GM12878 (cell line): ENCODE data around the gene CALN1. TPM values are rescaled to one million over a fixed set of nuclear protein-coding genes. Genes with fewer than 3 reads are reported as not detected.

Experiments used
- ATAC-seq: fragments of 200-7000 bp; cut with Tn5 transposase; 3 replicates; pipeline ENCODE4 v1.9.1; 2020; ENCODE audit warnings: mild to moderate bottlenecking, moderate library complexity
- BruUV-seq: library from RNA; stranded (reverse); fragments of 400-500 nt; replicated peaks from 2 replicates; lab custom pipeline; 2021; lab: Mats Ljungman, UMichigan
- CTCF ChIA-PET: fragments of 300-600 bp; sonication (Branson Sonifier 250); formaldehyde crosslinking; extraction: SDS; loops from one replicate; lab custom pipeline; 2021; ENCODE audit warnings: inconsistent platforms; lab: Yijun Ruan, JAX
- POLR2A ChIA-PET: fragments of 350-600 bp; formaldehyde crosslinking; extraction: SDS; loops from one replicate; lab custom pipeline; 2021; ENCODE audit warnings: inconsistent platforms; lab: Charles Lee
- RAD21 ChIA-PET: fragments of 300-600 bp; sonication (Branson Sonifier 250); formaldehyde crosslinking; loops from one replicate; lab custom pipeline; 2023; ENCODE audit warnings: antibody characterized with exemption; ENCODE audit not compliant: unreplicated experiment; lab: Charles Lee
- SMC1A ChIA-PET: fragments of 300-600 bp; sonication (Branson Sonifier 250); formaldehyde crosslinking; loops from one replicate; lab custom pipeline; 2023; ENCODE audit not compliant: unreplicated experiment, uncharacterized antibody; lab: Charles Lee
- DNase-seq: peaks from one replicate; pipeline ENCODE4 v3.0.0-alpha.2; 2011; ENCODE audit warnings: low read depth, low spot score
- FAIRE-seq: peaks from 3 replicates; lab custom pipeline; 2011; peaks lifted over from hg19 to GRCh38; lab: Jason Lieb, UNC
- H2AFZ ChIP-seq: 2 replicates; pipeline ENCODE4 v1.6.0; 2011; ENCODE audit warnings: low read depth, low read length, control low read depth; ENCODE audit not compliant: control insufficient read depth
- H3K27ac ChIP-seq: 2 replicates; pipeline ENCODE4 v1.5.1; 2011; ENCODE audit warnings: control low read depth; ENCODE audit not compliant: control insufficient read depth, insufficient read depth
- H3K27me3 ChIP-seq, 2 experiments: replicated peaks in 1 of 2; 2 replicates each; pipeline versions ENCODE4 v1.6.0 to v1.6.1; 2011; ENCODE audit warnings: low read length in 1 of 2; ENCODE audit not compliant: control insufficient read depth in 2 of 2, insufficient read depth in 2 of 2
- H3K36me3 ChIP-seq, 2 experiments: 2 replicates each; pipeline ENCODE4 v1.5.1; 2011; ENCODE audit warnings: low read length in 1 of 2; ENCODE audit not compliant: control insufficient read depth in 2 of 2, insufficient read depth in 2 of 2
- H3K4me1 ChIP-seq: 2 replicates; pipeline ENCODE4 v1.6.1; 2011; ENCODE audit warnings: mild to moderate bottlenecking, low read length, moderate library complexity, mixed read lengths; ENCODE audit not compliant: control insufficient read depth, insufficient read depth
- H3K4me2 ChIP-seq: 2 replicates; pipeline ENCODE4 v1.6.0; 2011; ENCODE audit warnings: control low read depth; ENCODE audit not compliant: control insufficient read depth, insufficient read depth
- H3K4me3 ChIP-seq: fragments of 200-600 bp; sonication (generic); 2 replicates; pipeline ENCODE4 v1.5.1; 2016
- H3K79me2 ChIP-seq: 2 replicates; pipeline ENCODE4 v1.6.0; 2011; ENCODE audit warnings: low read length; ENCODE audit not compliant: control insufficient read depth, insufficient read depth
- H3K9ac ChIP-seq: 2 replicates; pipeline ENCODE4 v1.8.0; 2011; ENCODE audit warnings: low read length, control low read depth, mixed read lengths; ENCODE audit not compliant: control insufficient read depth, insufficient read depth
- H3K9me3 ChIP-seq: replicated peaks from 3 replicates; pipeline ENCODE4 v1.5.1; 2011; ENCODE audit warnings: mild to moderate bottlenecking, low read length; ENCODE audit not compliant: control insufficient read depth, insufficient read depth
- H4K20me1 ChIP-seq: 2 replicates; pipeline ENCODE4 v1.6.0; 2011; ENCODE audit not compliant: control insufficient read depth, insufficient read depth
- KDM1A ChIP-seq: fragments of 200-600 bp; sonication (generic); IDR thresholded peaks from 2 replicates; pipeline ENCODE4 v1.6.1; 2016; ENCODE audit warnings: borderline replicate concordance
- NFIC ChIP-seq: IDR thresholded peaks from 2 replicates; pipeline ENCODE4 v1.6.1; 2012; ENCODE audit warnings: low read depth, mild to moderate bottlenecking, inconsistent platforms, low read length, moderate library complexity
- POLR2AphosphoS5 ChIP-seq: IDR thresholded peaks from 2 replicates; pipeline ENCODE4 v1.6.1; 2011; ENCODE audit warnings: mild to moderate bottlenecking, low read length, inconsistent platforms
- RCOR1 ChIP-seq: conservative IDR thresholded peaks from 2 replicates; pipeline ENCODE4 v1.6.1; 2012; ENCODE audit warnings: low read depth, low read length, improper control_type of control experiment
- SMAD1 ChIP-seq: fragments of 450-650 bp; IDR thresholded peaks from 2 replicates; pipeline ENCODE4 v1.6.1; 2018; ENCODE audit warnings: mild to moderate bottlenecking, low read depth; ENCODE audit not compliant: partially characterized antibody
- SRF ChIP-seq, 2 experiments: IDR thresholded peaks; 2 replicates each; pipeline ENCODE4 v1.6.1; 2011; ENCODE audit warnings: low read depth in 2 of 2, low read length in 2 of 2, mild to moderate bottlenecking in 1 of 2, moderate library complexity in 1 of 2
- STAT1 ChIP-seq: fragments of 450-650 bp; conservative IDR thresholded peaks from 2 replicates; pipeline ENCODE4 v1.6.1; 2014; ENCODE audit warnings: antibody characterized with exemption, mild to moderate bottlenecking
- WGBS: methylation state at CpG from one replicate; pipeline ENCODE4 v1.1.6; 2016; ENCODE audit warnings: low lambda C conversion rate; ENCODE audit not compliant: insufficient replicate concordance, insufficient coverage; ENCODE audit errors: missing lambda C conversion rate; 5-methylcytosine and 5-hydroxymethylcytosine counted together
- in situ Hi-C: fragments of 300-500 bp; cut with MboI; formaldehyde crosslinking; loops from 9 replicates; pipeline ENCODE4 v1.14.3; 2018; ENCODE audit warnings: mixed read lengths
- intact Hi-C: fragments of 100-400 bp; cut with micrococcal nuclease; formaldehyde crosslinking; loops from one replicate; pipeline ENCODE4 v1.14.2; 2022; ENCODE audit not compliant: unreplicated experiment
- polyA plus RNA-seq, 11 experiments: library from polyadenylated mRNA; depleted of rRNA in 4 of 11; unstranded in 6 of 11; stranded (reverse) in 5 of 11; fragments of >200 nt; fragmentation: Nextera tagmentation in 4 of 11; fragmentation: Illumina TruSeq in 1 of 11; extraction: Ambion mirVana in 4 of 11; extraction: Trizol in 1 of 11; gene quantifications; 1 replicate in 1 of 11; 2 replicates in 10 of 11; pipeline versions ENCODE4 v1.2.1 to v1.2.3, GENCODE V29; 2011 to 2016; ENCODE audit warnings: inconsistent platforms in 2 of 11, missing spikeins in 2 of 11, low read depth in 1 of 11
- total RNA-seq, 4 experiments: library from RNA; depleted of rRNA in 3 of 4; stranded (reverse); fragments of >200 nt in 3 of 4; fragmentation: Illumina TruSeq in 1 of 4; extraction: Trizol in 1 of 4; gene quantifications; 2 replicates each; pipeline versions ENCODE4 v1.2.1 to v1.2.3, GENCODE V29; 2013 to 2021

CALN1 gene
- total and polyA plus RNA-seq, 10 of the 15 experiments (the other 5 are each of a cell fraction or from before 2014, with no cell fraction given): 0.48 to 15.3 (median 1.6) TPM

DNA sequence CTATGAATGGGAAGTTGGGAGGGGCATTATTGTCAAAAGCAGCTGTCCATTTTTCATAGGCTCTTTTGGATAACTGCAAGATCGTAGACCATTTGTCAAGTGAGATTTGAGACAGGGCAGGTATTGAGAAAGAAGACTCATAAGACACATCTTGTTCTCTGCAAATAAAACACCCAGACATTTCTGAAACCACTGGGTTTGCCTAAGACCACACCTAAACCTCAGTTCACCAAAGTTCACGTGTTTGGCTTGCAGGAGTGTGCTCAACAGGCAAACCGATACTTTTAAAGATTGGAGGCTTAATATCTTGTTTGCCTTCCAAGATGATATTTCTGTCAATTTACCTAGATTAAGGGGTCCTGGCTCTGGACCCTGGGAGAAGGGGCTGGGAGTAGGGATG, 628.4 kb downstream of the CALN1 start:
- in situ Hi-C loops: no loop called here
- ChIA-PET POLR2A (no interaction called here), SMC1A (interaction anchor here (0.7 kb wide), 1 partner anchor 1295 kb away, joined by 3 read pairs; no protein-coding TSS in a partner anchor), RAD21 (no interaction called here), CTCF (no interaction called here)
- no peak overlapping the region for H3K4me3 ChIP-seq
- H3K36me3 ChIP-seq: no peaks in the 10 kb centered on the region
- no peak for TF ChIP-seq NFIC
- TF ChIP-seq SRF (IDR thresholded peaks at IDR 0.05; ENCODE audit: low read depth in 2 of 2, low read length in 2 of 2): no peak
- TF ChIP-seq KDM1A: no peak
- no peak for TF ChIP-seq RCOR1
- no peak for TF ChIP-seq SMAD1
- no peak for TF ChIP-seq POLR2AphosphoS5
- no peak for TF ChIP-seq STAT1
- no peak overlapping the region for H3K9ac ChIP-seq
- ATAC-seq: no peak
- 41% methylated on average over 3 of the region's 3 CpGs for WGBS
- H3K27ac ChIP-seq: no peak overlapping the region
- no TSS peak for BruUV-seq
- FAIRE-seq: no peak
- no peaks in the 10 kb centered on the region; the same call in 2 of the 3 replicates for H3K9me3 ChIP-seq
- H2AFZ ChIP-seq: no peak overlapping the region
- intact Hi-C loops: no loop called here
- no peaks in the 10 kb centered on the region for H4K20me1 ChIP-seq
- DNase-seq: no peak
- no peaks in the 10 kb centered on the region for H3K27me3 ChIP-seq
- H3K4me1 ChIP-seq: no peaks in the 10 kb centered on the region
- no peaks in the 10 kb centered on the region for H3K79me2 ChIP-seq
- no peak overlapping the region for H3K4me2 ChIP-seq

DNA sequence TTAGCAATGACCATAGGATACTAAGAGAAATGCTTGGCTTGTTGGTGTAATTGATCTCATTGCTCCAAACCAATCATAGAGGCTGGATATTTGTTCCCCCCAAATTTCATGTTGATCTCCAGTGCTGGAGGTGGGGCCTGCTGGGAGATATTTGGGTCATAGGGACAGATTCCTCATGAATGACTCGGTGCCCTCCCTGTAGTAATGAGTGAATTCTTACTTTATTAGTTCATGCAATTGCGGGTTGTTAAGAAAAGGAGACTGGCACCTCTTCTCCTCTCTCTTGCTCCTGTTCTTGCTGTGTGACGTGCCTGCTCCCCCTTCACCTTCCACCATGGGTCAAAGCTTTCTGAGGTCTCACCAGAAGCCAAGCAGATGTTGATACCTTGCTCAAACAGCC, 630.1 kb downstream of the CALN1 start:
- FAIRE-seq (no peak), ATAC-seq (no peak), DNase-seq (no peak)
- POLR2A ChIA-PET: no interaction called here
- Histone ChIP-seq H3K79me2 (no peaks in the 10 kb centered on the region), H3K27me3 (no peaks in the 10 kb centered on the region), H3K36me3 (no peaks in the 10 kb centered on the region), H3K9ac (no peak overlapping the region), H3K4me1 (no peaks in the 10 kb centered on the region), H3K4me2 (no peak overlapping the region), H3K4me3 (no peak overlapping the region), H2AFZ (no peak overlapping the region), H3K27ac (no peak overlapping the region), H4K20me1 (no peaks in the 10 kb centered on the region), H3K9me3 (no peaks in the 10 kb centered on the region; the same call in 2 of the 3 replicates)
- BruUV-seq: no TSS peak
- no peak for TF ChIP-seq KDM1A
- CTCF ChIA-PET: no interaction called here
- WGBS: 0% methylated on average over 2 of the region's 3 CpGs
- SMC1A ChIA-PET: no interaction called here
- intact Hi-C loops (no loop called here), in situ Hi-C loops (no loop called here)
- RAD21 ChIA-PET: no interaction called here
